A549 (cell line): ENCODE results near the gene SEMA3A.

ENCODE experiments used
- BHLHE40 ChIP-seq: IDR thresholded peaks from 2 replicates; pipeline ENCODE4 v1.6.1; 2012; ENCODE audit warnings: low read depth, low read length, inconsistent platforms
- CHD2 ChIP-seq: fragments of 150-350 bp; IDR thresholded peaks from 2 replicates; pipeline ENCODE4 v1.6.1; 2014; ENCODE audit warnings: low read length; ENCODE audit not compliant: partially characterized antibody
- EP300 ChIP-seq, 2 experiments: fragments of >200 bp; sonication (Bioruptor Twin); formaldehyde crosslinking; IDR thresholded peaks; 2 replicates in 1 of 2; 3 replicates in 1 of 2; pipeline ENCODE4 v1.6.1; 2016 to 2017
- HOXB5 ChIP-seq: fragments of 250-450 bp; sonication (Bioruptor Pico); IDR thresholded peaks from 2 replicates; pipeline ENCODE4 v1.5.0; 2020; ENCODE audit warnings: mild to moderate bottlenecking, moderate library complexity
- JUN ChIP-seq, 2 experiments: fragments of >200 bp; sonication (Bioruptor Twin); formaldehyde crosslinking; IDR thresholded peaks; 2 replicates in 1 of 2; 3 replicates in 1 of 2; pipeline ENCODE4 v1.6.1; 2016 to 2017
- POLR2A ChIP-seq: IDR thresholded peaks from 2 replicates; pipeline ENCODE4 v1.6.1; 2012; ENCODE audit warnings: mild to moderate bottlenecking, low read length
- TF ChIP-seq, protein P1 (sequence below): fragments of >200 bp; sonication (Bioruptor Twin); formaldehyde crosslinking; IDR thresholded peaks from 3 replicates; pipeline ENCODE4 v1.5.1; 2016

DNA sequence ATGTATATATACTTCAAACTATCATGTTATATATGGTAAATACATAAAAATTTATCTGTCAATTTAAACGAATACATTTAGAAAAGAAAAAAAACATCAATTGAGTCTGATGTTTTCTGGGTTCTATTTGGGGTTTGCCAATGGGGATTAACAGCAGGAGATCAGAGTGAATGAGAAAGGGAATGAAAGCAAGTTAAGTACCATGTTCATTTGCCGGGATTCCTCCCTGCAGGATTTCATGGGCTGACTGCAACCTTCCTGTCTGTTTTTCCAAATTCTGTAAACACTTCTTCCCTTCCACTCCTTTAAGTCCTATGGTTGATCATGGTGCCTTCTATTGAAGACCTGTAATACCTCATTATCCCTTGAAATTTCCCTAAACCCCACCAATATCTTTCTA is 33.9 kb upstream of the SEMA3A start:
- TF ChIP-seq, protein P1, sequence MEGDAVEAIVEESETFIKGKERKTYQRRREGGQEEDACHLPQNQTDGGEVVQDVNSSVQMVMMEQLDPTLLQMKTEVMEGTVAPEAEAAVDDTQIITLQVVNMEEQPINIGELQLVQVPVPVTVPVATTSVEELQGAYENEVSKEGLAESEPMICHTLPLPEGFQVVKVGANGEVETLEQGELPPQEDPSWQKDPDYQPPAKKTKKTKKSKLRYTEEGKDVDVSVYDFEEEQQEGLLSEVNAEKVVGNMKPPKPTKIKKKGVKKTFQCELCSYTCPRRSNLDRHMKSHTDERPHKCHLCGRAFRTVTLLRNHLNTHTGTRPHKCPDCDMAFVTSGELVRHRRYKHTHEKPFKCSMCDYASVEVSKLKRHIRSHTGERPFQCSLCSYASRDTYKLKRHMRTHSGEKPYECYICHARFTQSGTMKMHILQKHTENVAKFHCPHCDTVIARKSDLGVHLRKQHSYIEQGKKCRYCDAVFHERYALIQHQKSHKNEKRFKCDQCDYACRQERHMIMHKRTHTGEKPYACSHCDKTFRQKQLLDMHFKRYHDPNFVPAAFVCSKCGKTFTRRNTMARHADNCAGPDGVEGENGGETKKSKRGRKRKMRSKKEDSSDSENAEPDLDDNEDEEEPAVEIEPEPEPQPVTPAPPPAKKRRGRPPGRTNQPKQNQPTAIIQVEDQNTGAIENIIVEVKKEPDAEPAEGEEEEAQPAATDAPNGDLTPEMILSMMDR, result no peak
- TF ChIP-seq EP300 (IDR thresholded peaks at IDR 0.05) (no peak), HOXB5 (CRISPR knock-in tag) (no peak), BHLHE40 (no peak), JUN (IDR thresholded peaks at IDR 0.05) (no peak), POLR2A (no peak), CHD2 (no peak)
